Activated CD8-positive, alpha-beta T cell treated with anti-CD3 and anti-CD28 coated beads for 36 hours (primary cell): ENCODE measurements around the gene LRFN2. TPM values are rescaled to one million over a fixed set of nuclear protein-coding genes. Genes with fewer than 3 reads are reported as not detected.

Experiments used
- ATAC-seq: fragments of 200-7000 bp; cut with Tn5 transposase; one replicate; pipeline ENCODE4 v1.10.0; 2021; ENCODE audit warnings: mild to moderate bottlenecking, moderate library complexity
- CTCF ChIA-PET: fragments of 350-600 bp; sonication (Branson Sonifier 250); formaldehyde crosslinking; loops from one replicate; lab custom pipeline; 2021; ENCODE audit warnings: antibody characterized with exemption; lab: Charles Lee
- POLR2A ChIA-PET: fragments of 350-600 bp; sonication (Branson Sonifier 250); formaldehyde crosslinking; loops from one replicate; lab custom pipeline; 2021; ENCODE audit warnings: antibody characterized with exemption; lab: Charles Lee
- DNase-seq: peaks from one replicate; pipeline ENCODE4 v3.0.0-alpha.2; 2020
- H3K27ac Mint-ChIP-seq: one replicate; pipeline ENCODE4 v1.8.0; 2021; ENCODE audit warnings: mild to moderate bottlenecking, mixed read lengths
- H3K27me3 Mint-ChIP-seq: one replicate; pipeline ENCODE4 v1.8.0; 2021; ENCODE audit warnings: mixed read lengths
- H3K36me3 Mint-ChIP-seq: one replicate; pipeline ENCODE4 v1.8.0; 2021; ENCODE audit warnings: low read depth, mixed read lengths
- H3K4me1 Mint-ChIP-seq: one replicate; pipeline ENCODE4 v1.8.0; 2021; ENCODE audit warnings: low read depth, mixed read lengths
- H3K4me3 Mint-ChIP-seq: one replicate; pipeline ENCODE4 v1.8.0; 2021; ENCODE audit warnings: mild to moderate bottlenecking, moderate library complexity, mixed read lengths
- H3K9me3 Mint-ChIP-seq: one replicate; pipeline ENCODE4 v1.8.0; 2021; ENCODE audit warnings: mixed read lengths
- CTCF ChIP-seq: fragments of 200-600 bp; IDR thresholded peaks from one replicate; pipeline ENCODE4 v1.8.0; 2022; ENCODE audit warnings: antibody characterized with exemption, mild to moderate bottlenecking
- intact Hi-C: fragments of 100-400 bp; cut with micrococcal nuclease; formaldehyde crosslinking; loops from one replicate; pipeline ENCODE4 v1.10.0; 2022
- total RNA-seq, 2 experiments: library from RNA; stranded (reverse); gene quantifications; one replicate each; pipeline ENCODE4 v1.2.3, GENCODE V29; 2021

The LRFN2 gene
- total RNA-seq, 2 experiments from 2014 or later = not detected

GRCh38 chr6:40392589-40392988 lies 194.6 kb downstream of the LRFN2 start:
- H3K4me3 Mint-ChIP-seq = no peak overlapping the region
- H3K9me3 Mint-ChIP-seq = no peaks in the 10 kb centered on the region
- TF ChIP-seq CTCF = no peak
- no peaks in the 10 kb centered on the region for H3K36me3 Mint-ChIP-seq
- H3K4me1 Mint-ChIP-seq = peaks cover 38% of the 10 kb centered on the region
- DNase-seq = no peak
- no peak for ATAC-seq
- intact Hi-C loops = no loop called here
- CTCF ChIA-PET = no interaction called here
- no peak overlapping the region for H3K27ac Mint-ChIP-seq
- POLR2A ChIA-PET = no interaction called here
- no peaks in the 10 kb centered on the region for H3K27me3 Mint-ChIP-seq

- no peak for DNase-seq
- ChIA-PET POLR2A (no interaction called here), CTCF (no interaction called here)
- Mint-ChIP-seq H3K27me3 (no peaks in the 10 kb centered on the region), H3K4me3 (no peak overlapping the region), H3K36me3 (no peaks in the 10 kb centered on the region), H3K9me3 (no peaks in the 10 kb centered on the region), H3K4me1 (peaks cover 44% of the 10 kb centered on the region), H3K27ac (no peak overlapping the region)
- TF ChIP-seq CTCF = no peak
- intact Hi-C loops = no loop called here
- no peak for ATAC-seq
These were observed 195.2 kb downstream of the LRFN2 start for GRCh38 chr6:40391851-40392517.

GRCh38 chr6:40391086-40391485 lies 196.1 kb downstream of the LRFN2 start:
- ATAC-seq (no peak), DNase-seq (no peak)
- peaks cover 51% of the 10 kb centered on the region for H3K4me1 Mint-ChIP-seq
- intact Hi-C loops = no loop called here
- H3K27me3 Mint-ChIP-seq = no peaks in the 10 kb centered on the region
- CTCF ChIA-PET = no interaction called here
- no peak overlapping the region for H3K27ac Mint-ChIP-seq
- no peak overlapping the region for H3K4me3 Mint-ChIP-seq
- H3K36me3 Mint-ChIP-seq = no peaks in the 10 kb centered on the region
- POLR2A ChIA-PET = interaction anchor here (0.6 kb wide), 1 partner anchor 450 kb away, joined by 3 read pairs; no protein-coding TSS in a partner anchor
- no peaks in the 10 kb centered on the region for H3K9me3 Mint-ChIP-seq
- TF ChIP-seq CTCF = no peak

GRCh38 chr6:40390144-40390800 lies 196.9 kb downstream of the LRFN2 start:
- ChIA-PET CTCF (no interaction called here), POLR2A (interaction anchor here (0.6 to 1.0 kb wide), 3 partner anchors 10 to 451 kb away, joined by 3 read pairs; no protein-coding TSS in a partner anchor)
- ATAC-seq (no peak), DNase-seq (no peak)
- intact Hi-C loops = no loop called here
- Mint-ChIP-seq H3K4me1 (peaks cover 51% of the 10 kb centered on the region), H3K36me3 (no peaks in the 10 kb centered on the region), H3K9me3 (no peaks in the 10 kb centered on the region), H3K27me3 (no peaks in the 10 kb centered on the region), H3K4me3 (no peak overlapping the region), H3K27ac (no peak overlapping the region)
- TF ChIP-seq CTCF = no peak

GRCh38 chr6:40389254-40389653 lies 197.9 kb downstream of the LRFN2 start:
- Mint-ChIP-seq H3K27ac (peak overlapping the region; percentile 30), H3K9me3 (no peaks in the 10 kb centered on the region), H3K36me3 (no peaks in the 10 kb centered on the region), H3K27me3 (no peaks in the 10 kb centered on the region), H3K4me3 (no peak overlapping the region), H3K4me1 (peaks cover 51% of the 10 kb centered on the region)
- ATAC-seq = peak; percentile 44
- CTCF ChIA-PET = no interaction called here
- no peak for TF ChIP-seq CTCF
- POLR2A ChIA-PET = interaction anchor here (1.0 kb wide), 1 partner anchor 11 kb away, joined by 3 read pairs; no protein-coding TSS in a partner anchor
- intact Hi-C loops = no loop called here
- DNase-seq = peak; percentile 16
